Caki2 (cell line): Measurements from ENCODE around the gene KRTAP4-11. TPM values are rescaled to one million over a fixed set of nuclear protein-coding genes. Genes with fewer than 3 reads are reported as not detected.
A peak's percentile ranks its signal among the peaks of the same experiment; 100 is the strongest.
"Not testable (repeated sequence)": the region's sequence is repeated elsewhere in the genome, so short reads cannot be mapped to it uniquely, and the experiment has no call there.

Experiments
- DNase-seq: peaks from one replicate; pipeline ENCODE4 v3.0.0-alpha.2; 2015; ENCODE audit warnings: low read depth
- in situ Hi-C: cut with HindIII; loops from 2 replicates; pipeline ENCODE4 v1.10.0; 2016; ENCODE audit warnings: low sequenced_read_pairs, low pct_unique_long_range_greater_than_20kb, mixed read lengths
- total RNA-seq: library from RNA; depleted of rRNA; stranded (reverse); fragments of >200 nt; shearing (Covaris generic); gene quantifications from 2 replicates; pipeline ENCODE4 v1.2.3, GENCODE V29; 2014; ENCODE audit warnings: low replicate concordance

Gene KRTAP4-11
- total RNA-seq, 1 experiment from 2014 or later, result not detected

DNA sequence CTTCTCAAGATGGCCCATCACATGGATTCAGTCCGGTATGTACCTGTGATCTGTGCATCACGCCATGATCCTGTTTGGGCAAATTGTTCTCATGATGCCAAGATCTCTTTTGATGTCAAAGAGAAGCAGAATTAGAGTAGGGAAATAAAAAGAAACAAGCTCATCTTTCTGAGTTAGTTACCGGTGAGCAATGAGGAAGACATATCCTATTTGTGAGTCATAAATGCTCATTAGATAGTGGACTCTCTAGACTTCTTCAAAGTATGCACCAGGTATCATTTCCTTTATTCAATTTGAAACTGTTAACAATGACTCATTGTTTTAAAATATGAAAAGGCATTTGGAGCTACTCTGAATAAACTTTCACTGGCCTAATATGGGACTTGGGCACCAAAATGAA, 13.8 kb upstream of the KRTAP4-11 start:
- in situ Hi-C loops, result no loop called here
- peak; percentile 16 for DNase-seq

DNA sequence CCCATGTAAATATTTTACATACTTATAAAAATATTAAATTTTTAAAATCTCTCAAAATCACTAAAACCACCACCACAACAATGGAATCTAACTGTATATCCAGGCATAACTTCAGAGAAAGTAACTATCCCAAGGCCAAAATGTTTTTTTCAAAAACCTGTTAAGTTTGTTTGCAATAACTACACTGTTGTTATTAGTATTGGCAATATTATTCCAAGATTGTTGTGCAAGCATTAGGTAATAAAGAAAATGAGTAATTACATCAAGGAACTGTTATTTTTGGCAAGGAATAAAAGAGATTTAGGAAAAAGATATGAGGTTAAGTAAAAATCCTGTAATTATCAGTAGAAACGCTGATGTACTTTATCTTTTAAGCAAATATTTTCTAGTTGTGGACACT, 9.2 kb upstream of the KRTAP4-11 start:
- in situ Hi-C loops, result no loop called here

DNA sequence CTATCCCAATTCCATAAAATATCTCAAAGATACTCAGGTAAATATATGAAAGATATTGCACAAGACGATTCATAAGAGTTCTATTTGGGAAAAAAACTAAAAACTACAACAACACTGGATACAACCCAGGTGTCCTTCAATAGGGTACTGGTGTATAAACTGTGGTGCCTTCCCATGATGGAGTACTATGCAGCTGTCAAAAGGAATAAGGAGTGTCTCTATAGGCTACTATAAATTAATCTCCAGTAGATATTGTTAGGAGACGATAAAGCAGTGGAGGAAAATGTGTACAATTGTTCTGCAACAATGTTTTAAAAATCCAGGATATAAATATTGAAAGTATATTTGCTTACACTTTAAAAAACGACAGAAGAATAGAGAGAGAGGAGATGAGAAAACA, 8.2 kb upstream of the KRTAP4-11 start:
- DNase-seq, result no peak
- in situ Hi-C loops, result no loop called here

More for the DNA sequence above, 9.2 kb upstream of the KRTAP4-11 start:
- no peak for DNase-seq

- in situ Hi-C loops, result no loop called here
- DNase-seq, result no peak
Measured at GRCh38 chr17:41125064-41125463, 6.9 kb upstream of the KRTAP4-11 start.

GRCh38 chr17:41123991-41124371, 5.8 kb upstream of the KRTAP4-11 start, which contains the start of gene KRTAP4-12:
KRTAP4-12 (minus strand) TSS chr17:41124182; CDS start chr17:41124122, 60 bp downstream.
- DNase-seq, in situ Hi-C loops: not testable (repeated sequence)

DNA sequence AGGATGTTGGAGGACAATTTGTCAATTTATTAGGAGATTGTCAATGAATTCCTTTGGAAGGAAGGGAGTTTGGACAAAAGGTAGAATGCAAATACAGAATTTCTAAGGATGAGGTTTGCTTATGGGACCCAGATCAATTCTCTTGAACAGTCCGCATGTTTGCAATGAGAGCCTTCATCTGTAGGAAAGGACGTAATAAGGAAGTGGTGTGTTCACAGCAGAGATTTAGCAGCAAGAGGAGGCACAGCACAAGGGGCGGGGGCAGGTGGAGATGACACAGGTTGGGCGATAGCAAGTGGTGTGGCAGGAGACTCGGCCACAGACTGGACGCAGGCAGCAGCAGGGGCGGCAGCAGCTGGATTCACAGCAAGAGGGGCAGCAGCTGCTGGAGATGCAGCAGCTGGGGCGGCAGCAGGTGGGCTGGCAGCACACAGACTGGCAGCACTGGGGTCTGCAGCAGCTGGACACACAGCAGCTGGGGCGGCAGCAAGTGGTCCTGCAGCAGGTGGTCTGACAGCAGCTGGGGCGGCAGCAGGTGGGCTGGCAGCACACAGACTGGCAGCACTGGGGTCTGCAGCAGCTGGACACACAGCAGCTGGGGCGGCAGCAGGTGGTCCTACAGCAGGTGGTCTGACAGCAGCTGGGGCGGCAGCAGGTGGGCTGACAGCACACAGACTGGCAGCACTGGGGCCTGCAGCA, 5.3 kb upstream of the KRTAP4-11 start:
- in situ Hi-C loops, DNase-seq: not testable (repeated sequence)

DNA sequence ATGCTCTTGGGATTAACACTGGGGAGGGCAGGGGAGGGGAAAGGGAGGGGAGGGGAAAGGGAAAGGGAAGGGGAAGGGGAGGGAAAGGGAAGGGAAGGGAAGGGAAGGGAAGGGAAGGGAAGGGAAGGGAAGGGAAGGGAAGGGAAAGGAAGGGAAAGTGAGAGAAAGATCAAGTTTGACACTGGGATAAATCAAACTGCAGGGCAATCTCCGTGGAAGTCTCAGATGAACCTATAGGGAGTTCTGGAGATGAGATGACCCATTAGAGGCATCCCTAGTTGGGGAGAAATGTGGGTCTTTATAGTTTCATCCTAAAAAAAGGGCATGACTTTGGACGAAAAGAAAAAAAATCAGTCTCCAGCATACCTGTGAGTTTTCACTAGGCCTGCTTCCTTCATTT, 3.6 kb upstream of the KRTAP4-11 start:
- in situ Hi-C loops, result no loop called here

DNA sequence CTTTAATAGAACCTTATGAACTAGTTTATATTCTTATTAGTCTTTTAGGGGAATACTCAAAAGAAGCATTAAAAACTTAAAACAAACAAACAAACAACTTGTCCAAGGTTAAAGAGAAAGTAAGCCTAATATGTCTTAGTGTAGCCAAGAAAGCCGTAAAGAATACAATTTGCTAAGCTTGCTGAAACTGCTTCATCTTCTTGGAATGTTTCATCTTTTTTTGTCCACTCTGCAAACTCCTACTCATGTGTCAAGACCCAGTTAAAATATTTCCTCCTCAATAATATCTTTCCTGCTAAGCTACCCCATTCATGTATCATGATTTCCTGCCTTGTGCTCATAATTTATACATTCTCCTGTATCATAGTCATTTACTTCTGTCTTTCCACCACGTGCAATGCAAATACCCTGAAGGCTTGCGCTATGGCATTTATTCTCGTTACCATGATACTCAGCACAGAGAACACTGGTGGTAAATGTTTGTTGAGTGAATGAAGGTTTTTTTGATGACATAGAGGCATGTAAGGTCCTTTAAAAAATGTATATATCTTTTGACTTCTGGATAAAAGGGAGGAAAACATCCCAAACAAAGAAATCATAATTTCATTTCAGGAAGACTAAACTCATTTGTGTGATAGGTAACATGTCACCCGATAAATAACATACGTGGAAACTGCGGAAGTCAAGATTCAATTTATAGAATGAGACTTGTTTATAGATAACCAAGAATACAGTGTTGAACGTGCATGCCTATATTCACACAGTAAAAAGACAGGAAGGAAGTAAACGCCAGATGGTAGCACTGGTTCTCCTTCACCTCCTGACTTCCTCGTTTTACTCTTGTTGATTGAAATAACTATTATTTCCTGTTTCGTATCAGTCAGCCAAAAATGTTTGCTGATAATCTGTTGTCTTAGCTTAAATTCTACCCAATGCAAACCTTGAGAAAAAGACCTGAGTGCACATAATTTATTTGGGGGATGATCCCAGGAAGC, 1.8 kb upstream of the KRTAP4-11 start:
- DNase-seq, in situ Hi-C loops: not testable (repeated sequence)

More for the DNA sequence above, 3.6 kb upstream of the KRTAP4-11 start:
- DNase-seq, result no peak

- in situ Hi-C loops, result no loop called here
- no peak for DNase-seq
Measured at GRCh38 chr17:41118721-41119120, 548 bp upstream of the KRTAP4-11 start.

GRCh38 chr17:41116297-41116696, 1.9 kb downstream of the KRTAP4-11 start:
- in situ Hi-C loops, result no loop called here
- no peak for DNase-seq

GRCh38 chr17:41111151-41111885, 6.9 kb downstream of the KRTAP4-11 start:
- no peak for DNase-seq
- in situ Hi-C loops, result no loop called here

GRCh38 chr17:41108728-41109386, 9.3 kb downstream of the KRTAP4-11 start:
- DNase-seq, in situ Hi-C loops: not testable (repeated sequence)

- in situ Hi-C loops, result no loop called here
- DNase-seq, result no peak
Measured at GRCh38 chr17:41107941-41108450, 10.2 kb downstream of the KRTAP4-11 start.

GRCh38 chr17:41105347-41105746, 12.8 kb downstream of the KRTAP4-11 start, which contains the start of gene KRTAP4-9:
KRTAP4-9 (plus strand) TSS chr17:41105389; CDS start chr17:41105389, 0 bp downstream.
- in situ Hi-C loops, DNase-seq: not testable (repeated sequence)

GRCh38 chr17:41104386-41105038, 13.7 kb downstream of the KRTAP4-11 start:
- DNase-seq, result peak; percentile 19
- in situ Hi-C loops, result not testable (repeated sequence)

DNA sequence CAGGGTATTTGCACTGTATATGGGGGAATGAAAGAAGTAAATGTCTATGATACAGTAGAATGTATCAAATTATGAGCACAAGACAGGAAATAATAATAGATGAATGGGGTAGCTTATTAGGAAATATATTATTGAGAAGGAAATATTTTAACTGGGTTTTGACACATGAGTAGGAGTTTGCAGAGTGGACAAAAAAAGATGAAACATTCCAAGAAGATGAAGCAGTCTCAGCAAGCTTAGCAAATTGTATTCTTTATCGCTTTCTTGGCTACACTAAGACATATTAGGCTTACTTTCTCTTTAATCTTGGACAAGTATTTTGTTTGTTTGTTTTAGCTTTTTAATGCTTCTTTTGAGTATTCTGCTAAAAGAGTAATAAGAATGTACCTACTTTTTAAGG, 14.3 kb downstream of the KRTAP4-11 start:
- in situ Hi-C loops, result no loop called here
- DNase-seq, result no peak

- no peak for DNase-seq
- in situ Hi-C loops, result no loop called here
Measured at GRCh38 chr17:41101586-41102259, 16.4 kb downstream of the KRTAP4-11 start, which contains the start of gene KRTAP4-16. KRTAP4-16 (minus strand) TSS chr17:41102209; CDS start chr17:41102209, 0 bp downstream.
